ENCODE measurements around the gene DYNLT4. TPM values are rescaled to one million over a fixed set of nuclear protein-coding genes. Genes with fewer than 3 reads are reported as not detected.

The DYNLT4 gene
- total RNA-seq, 1 experiment from 2014 or later: 0.31 TPM

- TF ChIP-seq, protein P1, sequence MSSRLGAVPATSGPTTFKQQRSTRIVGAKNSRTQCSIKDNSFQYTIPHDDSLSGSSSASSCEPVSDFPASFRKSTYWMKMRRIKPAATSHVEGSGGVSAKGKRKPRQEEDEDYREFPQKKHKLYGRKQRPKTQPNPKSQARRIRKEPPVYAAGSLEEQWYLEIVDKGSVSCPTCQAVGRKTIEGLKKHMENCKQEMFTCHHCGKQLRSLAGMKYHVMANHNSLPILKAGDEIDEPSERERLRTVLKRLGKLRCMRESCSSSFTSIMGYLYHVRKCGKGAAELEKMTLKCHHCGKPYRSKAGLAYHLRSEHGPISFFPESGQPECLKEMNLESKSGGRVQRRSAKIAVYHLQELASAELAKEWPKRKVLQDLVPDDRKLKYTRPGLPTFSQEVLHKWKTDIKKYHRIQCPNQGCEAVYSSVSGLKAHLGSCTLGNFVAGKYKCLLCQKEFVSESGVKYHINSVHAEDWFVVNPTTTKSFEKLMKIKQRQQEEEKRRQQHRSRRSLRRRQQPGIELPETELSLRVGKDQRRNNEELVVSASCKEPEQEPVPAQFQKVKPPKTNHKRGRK (CRISPR knock-in tag; IDR thresholded peaks at IDR 0.05; ENCODE audit: borderline replicate concordance): no peak
- TF ChIP-seq SMAD3 (CRISPR knock-in tag; IDR thresholded peaks at IDR 0.05; ENCODE audit: borderline replicate concordance): 0 out of 2 replicates have a peak, but pooled peaks have one; percentile 40
- no peak for TF ChIP-seq ZNF396 (CRISPR knock-in tag; IDR thresholded peaks at IDR 0.05; ENCODE audit: borderline replicate concordance)
- TF ChIP-seq TP53 (CRISPR knock-in tag; IDR thresholded peaks at IDR 0.05): peak; percentile 99
- TF ChIP-seq, protein P2, sequence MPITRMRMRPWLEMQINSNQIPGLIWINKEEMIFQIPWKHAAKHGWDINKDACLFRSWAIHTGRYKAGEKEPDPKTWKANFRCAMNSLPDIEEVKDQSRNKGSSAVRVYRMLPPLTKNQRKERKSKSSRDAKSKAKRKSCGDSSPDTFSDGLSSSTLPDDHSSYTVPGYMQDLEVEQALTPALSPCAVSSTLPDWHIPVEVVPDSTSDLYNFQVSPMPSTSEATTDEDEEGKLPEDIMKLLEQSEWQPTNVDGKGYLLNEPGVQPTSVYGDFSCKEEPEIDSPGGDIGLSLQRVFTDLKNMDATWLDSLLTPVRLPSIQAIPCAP (CRISPR knock-in tag; IDR thresholded peaks at IDR 0.05): peak; percentile 9; the same call in 1 of the 2 replicates
- TF ChIP-seq, protein P3, sequence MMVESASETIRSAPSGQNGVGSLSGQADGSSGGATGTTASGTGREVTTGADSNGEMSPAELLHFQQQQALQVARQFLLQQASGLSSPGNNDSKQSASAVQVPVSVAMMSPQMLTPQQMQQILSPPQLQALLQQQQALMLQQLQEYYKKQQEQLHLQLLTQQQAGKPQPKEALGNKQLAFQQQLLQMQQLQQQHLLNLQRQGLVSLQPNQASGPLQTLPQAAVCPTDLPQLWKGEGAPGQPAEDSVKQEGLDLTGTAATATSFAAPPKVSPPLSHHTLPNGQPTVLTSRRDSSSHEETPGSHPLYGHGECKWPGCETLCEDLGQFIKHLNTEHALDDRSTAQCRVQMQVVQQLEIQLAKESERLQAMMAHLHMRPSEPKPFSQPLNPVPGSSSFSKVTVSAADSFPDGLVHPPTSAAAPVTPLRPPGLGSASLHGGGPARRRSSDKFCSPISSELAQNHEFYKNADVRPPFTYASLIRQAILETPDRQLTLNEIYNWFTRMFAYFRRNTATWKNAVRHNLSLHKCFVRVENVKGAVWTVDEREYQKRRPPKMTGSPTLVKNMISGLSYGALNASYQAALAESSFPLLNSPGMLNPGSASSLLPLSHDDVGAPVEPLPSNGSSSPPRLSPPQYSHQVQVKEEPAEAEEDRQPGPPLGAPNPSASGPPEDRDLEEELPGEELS (CRISPR knock-in tag; IDR thresholded peaks at IDR 0.05): peak; percentile 59
- TF ChIP-seq MXD4 (CRISPR knock-in tag; IDR thresholded peaks at IDR 0.05; ENCODE audit: borderline replicate concordance): no peak
- TF ChIP-seq, protein P4, sequence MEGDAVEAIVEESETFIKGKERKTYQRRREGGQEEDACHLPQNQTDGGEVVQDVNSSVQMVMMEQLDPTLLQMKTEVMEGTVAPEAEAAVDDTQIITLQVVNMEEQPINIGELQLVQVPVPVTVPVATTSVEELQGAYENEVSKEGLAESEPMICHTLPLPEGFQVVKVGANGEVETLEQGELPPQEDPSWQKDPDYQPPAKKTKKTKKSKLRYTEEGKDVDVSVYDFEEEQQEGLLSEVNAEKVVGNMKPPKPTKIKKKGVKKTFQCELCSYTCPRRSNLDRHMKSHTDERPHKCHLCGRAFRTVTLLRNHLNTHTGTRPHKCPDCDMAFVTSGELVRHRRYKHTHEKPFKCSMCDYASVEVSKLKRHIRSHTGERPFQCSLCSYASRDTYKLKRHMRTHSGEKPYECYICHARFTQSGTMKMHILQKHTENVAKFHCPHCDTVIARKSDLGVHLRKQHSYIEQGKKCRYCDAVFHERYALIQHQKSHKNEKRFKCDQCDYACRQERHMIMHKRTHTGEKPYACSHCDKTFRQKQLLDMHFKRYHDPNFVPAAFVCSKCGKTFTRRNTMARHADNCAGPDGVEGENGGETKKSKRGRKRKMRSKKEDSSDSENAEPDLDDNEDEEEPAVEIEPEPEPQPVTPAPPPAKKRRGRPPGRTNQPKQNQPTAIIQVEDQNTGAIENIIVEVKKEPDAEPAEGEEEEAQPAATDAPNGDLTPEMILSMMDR (IDR thresholded peaks at IDR 0.05): peak; percentile 66
- TF ChIP-seq ZNF317 (CRISPR knock-in tag; IDR thresholded peaks at IDR 0.05; ENCODE audit: borderline replicate concordance, low read depth): no peak
- no peak for TF ChIP-seq FOXJ3 (CRISPR knock-in tag; IDR thresholded peaks at IDR 0.05; ENCODE audit: borderline replicate concordance)
- TF ChIP-seq NFE2L1 (CRISPR knock-in tag; IDR thresholded peaks at IDR 0.05): peak; percentile 37; the same call in 1 of the 2 replicates
- no peak for TF ChIP-seq ZNF423 (CRISPR knock-in tag; IDR thresholded peaks at IDR 0.05)
Measured at GRCh38 chr1:44799770-44800584, 7.2 kb downstream of the DYNLT4 start, which contains the start of gene PLK3 (continued).

- H3K27ac Mint-ChIP-seq: peak overlapping the region; percentile 92
- peaks cover 18% of the 10 kb centered on the region for H3K4me1 Mint-ChIP-seq
- H3K9me3 Mint-ChIP-seq: no peaks in the 10 kb centered on the region
- peaks cover 14% of the 10 kb centered on the region for H3K36me3 Mint-ChIP-seq
- POLR2A ChIA-PET: interaction anchor here (4.3 kb wide), 1 partner anchor 15 kb away, joined by 43 read pairs; no protein-coding TSS in a partner anchor
- peak overlapping the region; percentile 87 for H3K4me3 Mint-ChIP-seq
- CTCF ChIA-PET: interaction anchor here (0.7 to 3.3 kb wide), 6 partner anchors 10 to 37 kb away, joined by 3 to 35 read pairs (median 4); no protein-coding TSS in a partner anchor
- no peak for ATAC-seq
- no peak for DNase-seq (ENCODE audit: low spot score)
- H3K27me3 Mint-ChIP-seq (ENCODE audit: low read depth): peaks cover 3% of the 10 kb centered on the region; the same call in 1 of the 2 replicates
- TF ChIP-seq ZNF671 (CRISPR knock-in tag; IDR thresholded peaks at IDR 0.05): no peak
- TF ChIP-seq ZNF416 (CRISPR knock-in tag; IDR thresholded peaks at IDR 0.05): no peak
- no peak for TF ChIP-seq IRF2 (CRISPR knock-in tag; IDR thresholded peaks at IDR 0.05; ENCODE audit: borderline replicate concordance, low read depth)
- no peak for TF ChIP-seq ETV6 (CRISPR knock-in tag; IDR thresholded peaks at IDR 0.05)
- no peak for TF ChIP-seq NR3C1 (CRISPR knock-in tag; conservative IDR thresholded peaks at IDR 0.05; ENCODE audit: low read depth)
- no peak for TF ChIP-seq E2F5 (CRISPR knock-in tag; IDR thresholded peaks at IDR 0.05)
- TF ChIP-seq NR2C2 (CRISPR knock-in tag; IDR thresholded peaks at IDR 0.05): no peak
- no peak for TF ChIP-seq E2F1 (CRISPR knock-in tag; IDR thresholded peaks at IDR 0.05)
- no peak for TF ChIP-seq MAX (CRISPR knock-in tag; IDR thresholded peaks at IDR 0.05)
- TF ChIP-seq TP53 (CRISPR knock-in tag; IDR thresholded peaks at IDR 0.05): no peak
- TF ChIP-seq CBFB (CRISPR knock-in tag; IDR thresholded peaks at IDR 0.05; ENCODE audit: low read depth): no peak
- TF ChIP-seq, protein P5, sequence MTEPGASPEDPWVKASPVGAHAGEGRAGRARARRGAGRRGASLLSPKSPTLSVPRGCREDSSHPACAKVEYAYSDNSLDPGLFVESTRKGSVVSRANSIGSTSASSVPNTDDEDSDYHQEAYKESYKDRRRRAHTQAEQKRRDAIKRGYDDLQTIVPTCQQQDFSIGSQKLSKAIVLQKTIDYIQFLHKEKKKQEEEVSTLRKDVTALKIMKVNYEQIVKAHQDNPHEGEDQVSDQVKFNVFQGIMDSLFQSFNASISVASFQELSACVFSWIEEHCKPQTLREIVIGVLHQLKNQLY (CRISPR knock-in tag; IDR thresholded peaks at IDR 0.05): no peak
Measured at GRCh38 chr1:44798481-44799365, 8.4 kb downstream of the DYNLT4 start.

All from WTC11 (cell line).